GM21576 (cell line): ENCODE data around the gene IFNG.
"Not testable (repeated sequence)": the region's sequence is repeated elsewhere in the genome, so short reads cannot be mapped to it uniquely, and the experiment has no call there.

Experiments used
- ATAC-seq: cut with Tn5 transposase; IDR thresholded peaks from one replicate; pipeline ENCODE4 v1.9.1; 2021; ENCODE audit warnings: mild to moderate bottlenecking, moderate library complexity; ENCODE audit not compliant: unreplicated experiment

The IFNG gene

GRCh38 chr12:68159681-68160304 is at the start of gene IFNG:
Gene IFNG (minus strand): TSS chr12:68159740. CDS start chr12:68159615, 125 bp downstream.
- ATAC-seq, result peak; percentile 45

GRCh38 chr12:68209048-68209728 is 49.6 kb upstream of the IFNG start:
- ATAC-seq, result not testable (repeated sequence)

- ATAC-seq, result no peak
Observed at GRCh38 chr12:68207276-68207675, 47.7 kb upstream of the IFNG start.

- no peak for ATAC-seq
Observed at GRCh38 chr12:68206446-68206845, 46.9 kb upstream of the IFNG start.

- ATAC-seq, result no peak
Observed at GRCh38 chr12:68203460-68203875, 43.9 kb upstream of the IFNG start.

- ATAC-seq, result no peak
Observed at GRCh38 chr12:68200854-68201253, 41.3 kb upstream of the IFNG start.

GRCh38 chr12:68199127-68199526 is 39.6 kb upstream of the IFNG start:
- no peak for ATAC-seq

GRCh38 chr12:68198507-68199086 is 39.1 kb upstream of the IFNG start:
- ATAC-seq, result no peak

GRCh38 chr12:68190301-68190700 is 30.8 kb upstream of the IFNG start:
- ATAC-seq, result no peak

- ATAC-seq, result no peak
Observed at GRCh38 chr12:68189821-68190242, 30.3 kb upstream of the IFNG start.

- no peak for ATAC-seq
Observed at GRCh38 chr12:68185598-68185997, 26.1 kb upstream of the IFNG start.

GRCh38 chr12:68180792-68181744 is 21.5 kb upstream of the IFNG start:
- peak; percentile 84 for ATAC-seq

- no peak for ATAC-seq
Observed at GRCh38 chr12:68178774-68179439, 19.4 kb upstream of the IFNG start.

- no peak for ATAC-seq
Observed at GRCh38 chr12:68178184-68178583, 18.6 kb upstream of the IFNG start.

- no peak for ATAC-seq
Observed at GRCh38 chr12:68177562-68177961, 18.0 kb upstream of the IFNG start.

GRCh38 chr12:68176257-68176656 is 16.7 kb upstream of the IFNG start:
- no peak for ATAC-seq

GRCh38 chr12:68175557-68176061 is 16.1 kb upstream of the IFNG start:
- peak; percentile 92 for ATAC-seq

GRCh38 chr12:68174761-68175160 is 15.2 kb upstream of the IFNG start:
- ATAC-seq, result not testable (repeated sequence)

- no peak for ATAC-seq
Observed at GRCh38 chr12:68173792-68174191, 14.3 kb upstream of the IFNG start.

- no peak for ATAC-seq
Observed at GRCh38 chr12:68170726-68171125, 11.2 kb upstream of the IFNG start.
